ENCODE data around the gene BANP.

- TF ChIP-seq HDAC2 (IDR thresholded peaks at IDR 0.05; ENCODE audit: borderline replicate concordance in 1 of 2, low read depth in 2 of 2, low read length in 2 of 2) (no peak), CTCF (IDR thresholded peaks at IDR 0.05; ENCODE audit: control extremely low read depth in 1 of 3, insufficient read depth in 1 of 3, low read depth in 1 of 3, low read length in 3 of 3) (no peak), SP1 (IDR thresholded peaks at IDR 0.05; ENCODE audit: low read depth, low read length) (no peak), BCL11A (IDR thresholded peaks at IDR 0.05; ENCODE audit: low read depth in 2 of 2, low read length in 2 of 2) (no peak), NRF1 (IDR thresholded peaks at IDR 0.05; ENCODE audit: low read depth, low read length) (no peak), ATF2 (IDR thresholded peaks at IDR 0.05; ENCODE audit: low read length) (no peak), SIN3A (conservative IDR thresholded peaks at IDR 0.05 in 1 of 2, IDR thresholded peaks at IDR 0.05 in 1 of 2; ENCODE audit: low read depth in 1 of 2, low read length in 2 of 2) (no peak), YY1 (IDR thresholded peaks at IDR 0.05; ENCODE audit: low read depth, low read length) (no peak), SRF (IDR thresholded peaks at IDR 0.05; ENCODE audit: low read depth, low read length) (no peak), SUZ12 (IDR thresholded peaks at IDR 0.05; ENCODE audit: low read length) (no peak), PHF8 (conservative IDR thresholded peaks at IDR 0.05; ENCODE audit: low read depth, low read length) (no peak), CBX5 (IDR thresholded peaks at IDR 0.05; ENCODE audit: low read depth, low read length) (no peak), EZH2 (IDR thresholded peaks at IDR 0.05; ENCODE audit: low read depth, low read length, severe bottlenecking) (no peak), CHD1 (IDR thresholded peaks at IDR 0.05; ENCODE audit: low read depth, low read length) (no peak)
Observed at GRCh38 chr16:87949071-87949744, 2.0 kb upstream of the BANP start.
